SU-DHL-6 (cell line): Measurements from ENCODE around the gene LRRC26.

Source experiments
- EZH2phosphoT487 ChIP-seq: fragments of 200-600 bp; sonication (generic), shearing (Covaris generic); conservative IDR thresholded peaks from 2 replicates; pipeline ENCODE4 v1.6.1; 2018; ENCODE audit warnings: mild to moderate bottlenecking, antibody characterized with exemption, low read length, moderate library complexity, mixed read lengths
- TF ChIP-seq, protein P1 (sequence below): fragments of 200-600 bp; sonication (generic); IDR thresholded peaks from one replicate; pipeline ENCODE4 v1.5.1; 2017; ENCODE audit warnings: antibody characterized with exemption, mild to moderate bottlenecking, low read length, moderate library complexity; ENCODE audit not compliant: insufficient read depth, poor library complexity, severe bottlenecking

DNA sequence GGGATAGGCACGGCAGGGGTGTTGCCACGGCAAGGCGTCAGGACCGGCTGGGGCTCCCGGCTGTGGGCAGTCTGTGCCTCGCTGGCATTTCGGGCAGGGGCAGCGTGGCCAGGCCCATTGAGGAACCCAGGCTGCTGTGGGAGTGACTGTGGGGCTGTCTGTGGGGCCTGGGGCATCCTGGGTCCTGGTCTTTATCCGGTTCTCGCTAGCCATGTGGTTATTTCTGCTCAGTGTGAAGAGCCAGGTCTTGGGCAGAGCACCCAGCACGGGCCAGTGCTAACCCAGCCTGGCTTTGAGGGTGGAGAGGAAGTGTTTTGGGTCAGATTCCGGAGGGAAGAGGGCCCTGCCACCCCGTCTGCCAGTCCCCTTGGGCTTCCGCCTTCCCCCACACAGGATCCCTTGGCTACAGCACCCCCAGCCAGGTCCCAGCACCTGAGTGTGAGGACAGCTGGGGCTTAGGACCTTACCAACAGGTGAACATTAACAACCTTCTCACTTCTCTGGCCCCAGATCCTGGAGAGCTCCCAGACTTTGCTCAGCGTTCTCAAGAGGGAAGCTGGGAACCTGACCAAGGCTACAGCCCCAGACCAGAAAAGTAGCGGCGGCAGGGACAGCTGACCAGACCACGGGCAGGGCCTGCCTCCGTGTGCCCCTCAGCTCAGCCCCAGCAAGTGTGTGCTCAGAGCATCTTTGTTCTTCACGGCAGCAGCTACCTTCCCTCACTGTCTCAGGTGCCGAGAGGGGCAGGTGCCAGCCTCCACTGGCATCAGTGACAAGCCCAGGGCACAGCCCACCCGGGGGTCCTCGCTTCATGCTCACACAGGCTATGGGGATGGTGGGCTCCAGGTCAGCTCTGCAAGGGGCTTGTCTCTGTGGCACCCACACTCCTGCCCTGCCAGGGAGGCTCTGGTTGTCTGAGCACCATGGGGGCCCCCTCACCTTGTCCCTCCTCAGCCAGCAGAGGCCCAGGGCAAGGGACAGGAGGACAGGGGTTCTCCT is 19.7 kb upstream of the LRRC26 start:
- TF ChIP-seq, protein P1, sequence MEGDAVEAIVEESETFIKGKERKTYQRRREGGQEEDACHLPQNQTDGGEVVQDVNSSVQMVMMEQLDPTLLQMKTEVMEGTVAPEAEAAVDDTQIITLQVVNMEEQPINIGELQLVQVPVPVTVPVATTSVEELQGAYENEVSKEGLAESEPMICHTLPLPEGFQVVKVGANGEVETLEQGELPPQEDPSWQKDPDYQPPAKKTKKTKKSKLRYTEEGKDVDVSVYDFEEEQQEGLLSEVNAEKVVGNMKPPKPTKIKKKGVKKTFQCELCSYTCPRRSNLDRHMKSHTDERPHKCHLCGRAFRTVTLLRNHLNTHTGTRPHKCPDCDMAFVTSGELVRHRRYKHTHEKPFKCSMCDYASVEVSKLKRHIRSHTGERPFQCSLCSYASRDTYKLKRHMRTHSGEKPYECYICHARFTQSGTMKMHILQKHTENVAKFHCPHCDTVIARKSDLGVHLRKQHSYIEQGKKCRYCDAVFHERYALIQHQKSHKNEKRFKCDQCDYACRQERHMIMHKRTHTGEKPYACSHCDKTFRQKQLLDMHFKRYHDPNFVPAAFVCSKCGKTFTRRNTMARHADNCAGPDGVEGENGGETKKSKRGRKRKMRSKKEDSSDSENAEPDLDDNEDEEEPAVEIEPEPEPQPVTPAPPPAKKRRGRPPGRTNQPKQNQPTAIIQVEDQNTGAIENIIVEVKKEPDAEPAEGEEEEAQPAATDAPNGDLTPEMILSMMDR, result peak; percentile 16
- TF ChIP-seq EZH2phosphoT487, result no peak
